ENCODE data around the gene FAM13A. TPM values are rescaled to one million over a fixed set of nuclear protein-coding genes. Genes with fewer than 3 reads are reported as not detected.

Gene FAM13A
- total and polyA plus RNA-seq, 9 of the 15 experiments (the other 6 are each of a cell fraction or from before 2014, with no cell fraction given): 11.3 to 23.3 (median 14.7) TPM

- no peak for TF ChIP-seq PATZ1 (CRISPR knock-in tag; IDR thresholded peaks at IDR 0.05; ENCODE audit: borderline replicate concordance)
- no peak for TF ChIP-seq SPI1 (IDR thresholded peaks at IDR 0.05; ENCODE audit: borderline replicate concordance, low read depth, low read length)
- TF ChIP-seq CBX3 (IDR thresholded peaks at IDR 0.05; ENCODE audit: borderline replicate concordance in 1 of 2, low read length in 2 of 2): no peak
These were observed 148.5 kb downstream of the FAM13A start (continued) for GRCh38 chr4:88908521-88908920.

- no peak for DNase-seq (ENCODE audit: extremely low read depth in 1 of 4, low spot score in 3 of 4)
- H3K27me3 ChIP-seq (ENCODE audit: control insufficient read depth in 2 of 2, insufficient read depth in 2 of 2, low read length in 2 of 2): no peaks in the 10 kb centered on the region
- no peaks in the 10 kb centered on the region for H3K9me3 ChIP-seq (replicated peaks; ENCODE audit: control insufficient read depth, insufficient read depth, low read depth, low read length)
- 24% methylated on average over 1 of the region's 1 CpG for WGBS (ENCODE audit: insufficient coverage, low coverage, missing lambda C conversion rate)
- H2AFZ ChIP-seq (ENCODE audit: low read depth, low read length): no peak overlapping the region
- TF ChIP-seq CBX1 (IDR thresholded peaks at IDR 0.05; ENCODE audit: low read depth) (no peak), NR1H2 (CRISPR knock-in tag; IDR thresholded peaks at IDR 0.05) (no peak), SREBF2 (CRISPR knock-in tag; IDR thresholded peaks at IDR 0.05) (no peak), STAG1 (CRISPR knock-in tag; IDR thresholded peaks at IDR 0.05; ENCODE audit: borderline replicate concordance) (no peak), RBM25 (IDR thresholded peaks at IDR 0.05; ENCODE audit: low read depth, low read length, severe bottlenecking) (no peak), ZNF436 (CRISPR knock-in tag; IDR thresholded peaks at IDR 0.05) (no peak), ZNF445 (CRISPR knock-in tag; IDR thresholded peaks at IDR 0.05; ENCODE audit: low read depth) (no peak), HMG20A (CRISPR knock-in tag; conservative IDR thresholded peaks at IDR 0.05) (no peak), ZSCAN29 (IDR thresholded peaks at IDR 0.05) (no peak), CBFA2T3 (IDR thresholded peaks at IDR 0.05) (no peak)
- H3K9me1 ChIP-seq (ENCODE audit: control insufficient read depth, insufficient read depth, low read length): no peaks in the 10 kb centered on the region
- no peak for FAIRE-seq
- ChIA-PET POLR2A (interaction anchor here (0.5 kb wide), 1 partner anchor 111 kb away, joined by 3 read pairs; no protein-coding TSS in a partner anchor), CTCF (ENCODE audit: low intra/inter-chr PET ratio) (no interaction called here)
- H3K27ac ChIP-seq (ENCODE audit: extremely low read depth, low read depth, low read length): no peak overlapping the region
- in situ Hi-C loops (cut with MboI): no loop called here
- no peaks in the 10 kb centered on the region for H3K79me2 ChIP-seq (ENCODE audit: control insufficient read depth, insufficient read depth, low read length)
- no peak for ATAC-seq
- no TSS peak for BruUV-seq (replicated peaks)
- no peak overlapping the region for H3K4me3 ChIP-seq
- no peak overlapping the region for H3K9ac ChIP-seq (ENCODE audit: insufficient read depth in 1 of 2, low read depth in 2 of 2, low read length in 2 of 2)
- H3K36me3 ChIP-seq (ENCODE audit: control insufficient read depth, insufficient read depth, low read length): no peaks in the 10 kb centered on the region
- H4K20me1 ChIP-seq (replicated peaks; ENCODE audit: control insufficient read depth, insufficient read depth, low read length): no peaks in the 10 kb centered on the region
- H3K4me2 ChIP-seq (ENCODE audit: insufficient read depth, low read length): no peak overlapping the region
- no peaks in the 10 kb centered on the region for H3K4me1 ChIP-seq (replicated peaks in 1 of 2; ENCODE audit: control insufficient read depth in 2 of 2, insufficient read depth in 2 of 2, low read length in 2 of 2)
- intact Hi-C loops (cut with micrococcal nuclease): no loop called here
These were observed 149.0 kb downstream of the FAM13A start for GRCh38 chr4:88908003-88908402.

Measured in K562 (cell line).